GM19328 (cell line): ENCODE results near the gene IFIT3.
"Not testable (repeated sequence)": the region's sequence is repeated elsewhere in the genome, so short reads cannot be mapped to it uniquely, and the experiment has no call there.

ENCODE experiments used
- ATAC-seq: cut with Tn5 transposase; IDR thresholded peaks from one replicate; pipeline ENCODE4 v1.9.1; 2021; ENCODE audit warnings: mild to moderate bottlenecking, moderate library complexity; ENCODE audit not compliant: unreplicated experiment

The IFIT3 gene

GRCh38 chr10:89303161-89303560 lies 24.6 kb upstream of the IFIT3 start:
- ATAC-seq = no peak

GRCh38 chr10:89304026-89304425 lies 23.8 kb upstream of the IFIT3 start:
- no peak for ATAC-seq

GRCh38 chr10:89304446-89304845 lies 23.4 kb upstream of the IFIT3 start:
- no peak for ATAC-seq

GRCh38 chr10:89304925-89305324 lies 22.9 kb upstream of the IFIT3 start:
- no peak for ATAC-seq

DNA sequence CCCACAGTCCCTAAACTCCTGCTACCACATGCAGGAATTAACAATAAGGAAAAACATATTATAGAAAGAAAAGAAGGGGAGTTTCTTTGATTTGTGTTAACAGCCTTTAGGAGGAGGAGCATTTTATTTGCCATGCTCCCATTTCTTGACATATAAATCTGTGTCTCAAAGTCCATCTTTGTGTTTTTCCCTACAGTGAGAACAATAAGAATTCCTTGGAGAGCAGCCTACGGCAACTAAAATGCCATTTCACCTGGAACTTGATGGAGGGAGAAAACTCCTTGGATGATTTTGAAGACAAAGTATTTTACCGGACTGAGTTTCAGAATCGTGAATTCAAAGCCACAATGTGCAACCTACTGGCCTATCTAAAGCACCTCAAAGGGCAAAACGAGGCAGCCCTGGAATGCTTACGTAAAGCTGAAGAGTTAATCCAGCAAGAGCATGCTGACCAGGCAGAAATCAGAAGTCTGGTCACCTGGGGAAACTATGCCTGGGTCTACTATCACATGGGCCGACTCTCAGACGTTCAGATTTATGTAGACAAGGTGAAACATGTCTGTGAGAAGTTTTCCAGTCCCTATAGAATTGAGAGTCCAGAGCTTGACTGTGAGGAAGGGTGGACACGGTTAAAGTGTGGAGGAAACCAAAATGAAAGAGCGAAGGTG lies 21.9 kb upstream of the IFIT3 start:
- ATAC-seq = no peak

DNA sequence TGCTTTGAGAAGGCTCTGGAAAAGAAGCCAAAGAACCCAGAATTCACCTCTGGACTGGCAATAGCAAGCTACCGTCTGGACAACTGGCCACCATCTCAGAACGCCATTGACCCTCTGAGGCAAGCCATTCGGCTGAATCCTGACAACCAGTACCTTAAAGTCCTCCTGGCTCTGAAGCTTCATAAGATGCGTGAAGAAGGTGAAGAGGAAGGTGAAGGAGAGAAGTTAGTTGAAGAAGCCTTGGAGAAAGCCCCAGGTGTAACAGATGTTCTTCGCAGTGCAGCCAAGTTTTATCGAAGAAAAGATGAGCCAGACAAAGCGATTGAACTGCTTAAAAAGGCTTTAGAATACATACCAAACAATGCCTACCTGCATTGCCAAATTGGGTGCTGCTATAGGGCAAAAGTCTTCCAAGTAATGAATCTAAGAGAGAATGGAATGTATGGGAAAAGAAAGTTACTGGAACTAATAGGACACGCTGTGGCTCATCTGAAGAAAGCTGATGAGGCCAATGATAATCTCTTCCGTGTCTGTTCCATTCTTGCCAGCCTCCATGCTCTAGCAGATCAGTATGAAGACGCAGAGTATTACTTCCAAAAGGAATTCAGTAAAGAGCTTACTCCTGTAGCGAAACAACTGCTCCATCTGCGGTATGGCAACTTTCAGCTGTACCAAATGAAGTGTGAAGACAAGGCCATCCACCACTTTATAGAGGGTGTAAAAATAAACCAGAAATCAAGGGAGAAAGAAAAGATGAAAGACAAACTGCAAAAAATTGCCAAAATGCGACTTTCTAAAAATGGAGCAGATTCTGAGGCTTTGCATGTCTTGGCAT lies 21.1 kb upstream of the IFIT3 start:
- ATAC-seq = no peak

DNA sequence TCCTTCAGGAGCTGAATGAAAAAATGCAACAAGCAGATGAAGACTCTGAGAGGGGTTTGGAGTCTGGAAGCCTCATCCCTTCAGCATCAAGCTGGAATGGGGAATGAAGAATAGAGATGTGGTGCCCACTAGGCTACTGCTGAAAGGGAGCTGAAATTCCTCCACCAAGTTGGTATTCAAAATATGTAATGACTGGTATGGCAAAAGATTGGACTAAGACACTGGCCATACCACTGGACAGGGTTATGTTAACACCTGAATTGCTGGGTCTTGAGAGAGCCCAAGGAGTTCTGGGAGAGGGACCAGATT lies 20.6 kb upstream of the IFIT3 start:
- no peak for ATAC-seq

DNA sequence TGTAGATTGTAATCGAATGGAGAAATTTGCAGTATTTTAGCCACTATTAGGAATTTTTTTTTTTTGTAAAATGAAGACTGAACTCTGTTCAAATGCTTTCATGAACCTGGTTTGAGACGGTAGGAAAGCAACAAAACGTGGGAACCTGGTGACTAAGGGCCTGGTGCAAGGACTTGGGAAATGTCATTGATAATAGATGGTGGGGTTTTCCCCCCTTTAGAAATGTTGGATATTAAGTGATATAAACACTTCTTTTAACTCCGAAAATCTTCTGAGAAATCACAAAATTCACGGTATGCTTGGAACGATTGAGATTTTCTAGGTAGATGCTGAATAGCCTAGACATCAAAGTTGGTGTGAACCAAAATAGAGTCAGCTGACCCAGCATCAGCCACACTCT lies 19.5 kb upstream of the IFIT3 start:
- no peak for ATAC-seq

GRCh38 chr10:89308736-89309135 lies 19.1 kb upstream of the IFIT3 start:
- no peak for ATAC-seq

GRCh38 chr10:89309156-89310055 lies 18.4 kb upstream of the IFIT3 start:
- no peak for ATAC-seq

- ATAC-seq = no peak
These were observed 17.5 kb upstream of the IFIT3 start for GRCh38 chr10:89310056-89310893.

GRCh38 chr10:89312973-89313372 lies 14.8 kb upstream of the IFIT3 start:
- no peak for ATAC-seq

- ATAC-seq = no peak
These were observed 13.1 kb upstream of the IFIT3 start for GRCh38 chr10:89314676-89315075.

GRCh38 chr10:89318047-89318446 lies 9.8 kb upstream of the IFIT3 start:
- ATAC-seq = not testable (repeated sequence)

DNA sequence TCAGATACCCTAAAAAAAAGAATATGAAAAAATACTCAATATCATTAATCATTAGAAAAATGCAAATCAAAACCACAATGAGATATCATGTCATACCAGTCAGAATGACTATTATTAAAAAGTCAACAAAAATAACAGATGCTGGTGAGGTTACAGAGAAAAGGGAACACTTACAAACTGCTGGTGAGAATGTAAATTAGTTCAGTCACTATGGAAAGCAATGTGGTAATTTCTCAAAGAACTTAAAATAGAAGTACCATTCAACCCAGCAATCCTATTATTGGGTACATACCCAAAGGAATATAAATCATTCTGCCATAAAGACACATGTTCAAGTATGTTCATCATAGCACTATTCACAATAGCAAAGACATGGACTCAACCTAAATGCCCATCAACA lies 2.7 kb upstream of the IFIT3 start:
- ATAC-seq = not testable (repeated sequence)

GRCh38 chr10:89325856-89326255 lies 1.9 kb upstream of the IFIT3 start:
- ATAC-seq = not testable (repeated sequence)

DNA sequence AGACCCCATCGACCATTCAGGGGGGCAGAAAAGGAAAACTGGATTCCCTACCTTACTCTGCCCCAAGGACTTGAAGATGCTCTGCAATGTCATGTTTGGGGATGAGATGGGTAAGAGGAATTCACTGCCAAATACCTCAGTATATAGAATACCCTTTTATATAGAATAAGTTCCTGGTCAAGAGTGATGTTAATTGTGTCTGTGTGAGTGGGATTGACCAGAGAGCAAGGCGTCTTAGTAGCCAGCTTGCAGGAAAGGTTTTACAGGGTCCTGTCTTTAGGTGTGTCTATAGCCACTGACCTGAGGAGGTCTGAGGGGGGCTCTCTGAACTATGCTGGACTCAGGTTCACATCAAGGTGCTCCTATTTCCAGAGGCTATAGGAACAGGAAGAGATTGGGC lies 1.4 kb downstream of the IFIT3 start:
- no peak for ATAC-seq

- not testable (repeated sequence) for ATAC-seq
These were observed 2.2 kb downstream of the IFIT3 start for GRCh38 chr10:89330014-89330413.

GRCh38 chr10:89330537-89331212 lies 2.9 kb downstream of the IFIT3 start:
- ATAC-seq = no peak

DNA sequence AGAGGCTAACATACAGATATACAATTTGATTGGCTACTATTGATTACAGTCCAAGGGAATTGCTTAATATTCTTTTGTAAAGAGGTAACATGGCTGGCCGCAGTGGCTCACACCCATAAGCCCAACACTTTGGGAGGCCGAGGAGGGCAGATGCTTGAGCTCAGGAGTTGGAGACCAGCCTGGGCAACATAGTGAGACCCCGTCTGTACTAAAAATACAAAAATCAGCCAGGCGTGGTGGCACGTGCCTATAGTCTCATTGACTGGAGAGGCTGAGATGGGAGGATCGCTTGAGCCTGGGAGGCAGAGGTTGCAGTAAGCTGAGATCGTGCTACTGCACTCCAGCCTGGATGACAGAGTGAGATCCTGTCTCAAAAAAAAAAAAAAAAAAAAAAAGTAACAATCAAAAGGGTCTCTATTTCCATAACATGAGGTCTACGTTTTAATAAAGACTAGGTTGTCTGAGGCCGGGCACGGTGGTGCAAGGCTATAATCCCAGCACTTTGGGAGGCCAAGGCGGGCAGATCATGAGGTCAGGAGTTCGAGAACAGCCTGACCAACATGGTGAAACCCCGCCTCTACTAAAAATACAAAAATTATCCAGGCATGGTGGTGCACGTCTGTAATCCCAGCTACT lies 3.8 kb downstream of the IFIT3 start:
- ATAC-seq = not testable (repeated sequence)
